SK-N-SH (cell line): ENCODE data around the gene ANKRD31. TPM values are rescaled to one million over a fixed set of nuclear protein-coding genes. Genes with fewer than 3 reads are reported as not detected.
"Not testable (repeated sequence)": the region's sequence is repeated elsewhere in the genome, so short reads cannot be mapped to it uniquely, and the experiment has no call there.

Experiments
- CTCF ChIA-PET: fragments of 300-600, 350-600 bp; formaldehyde crosslinking; extraction: SDS; loops from one replicate; lab custom pipeline; 2021; lab: Yijun Ruan, JAX
- POLR2A ChIA-PET: fragments of 350-600 bp; sonication (Branson Sonifier 250); formaldehyde crosslinking; extraction: SDS; loops from one replicate; lab custom pipeline; 2020; ENCODE audit warnings: antibody characterized with exemption, inconsistent platforms; lab: Yijun Ruan, JAX
- DNase-seq: peaks from one replicate; pipeline ENCODE4 v3.0.0; 2012
- H2AFZ ChIP-seq: fragments of 200-600 bp; sonication (generic); 2 replicates; pipeline ENCODE4 v1.8.1; 2016; ENCODE audit warnings: antibody characterized with exemption, mild to moderate bottlenecking, low read depth
- H3F3A ChIP-seq: fragments of 200-600 bp; sonication (generic); replicated peaks from 2 replicates; pipeline ENCODE3; 2016; ENCODE audit warnings: antibody characterized with exemption, mild to moderate bottlenecking; ENCODE audit not compliant: insufficient read depth
- H3K27ac ChIP-seq, 2 experiments: fragments of 200-500 bp in 1 of 2; fragments of 200-600 bp in 1 of 2; sonication (Bioruptor generic) in 1 of 2; sonication (generic), shearing (Covaris generic) in 1 of 2; 2 replicates each; pipeline versions ENCODE4 v1.5.1 to v1.6.1; 2014 to 2016; ENCODE audit warnings: low read depth in 2 of 2, inconsistent platforms in 1 of 2, low read length in 1 of 2, mild to moderate bottlenecking in 1 of 2, mixed read lengths in 1 of 2
- H3K27me3 ChIP-seq: fragments of 200-600 bp; sonication (generic), shearing (Covaris generic); 2 replicates; pipeline ENCODE4 v1.6.1; 2016; ENCODE audit warnings: mixed run types; ENCODE audit not compliant: insufficient read depth
- H3K36me3 ChIP-seq, 2 experiments: fragments of 200-500 bp in 1 of 2; fragments of 200-600 bp in 1 of 2; sonication (Bioruptor generic) in 1 of 2; sonication (generic) in 1 of 2; replicated peaks in 1 of 2; 2 replicates each; pipeline versions ENCODE3 to v1.5.1; 2014 to 2016; ENCODE audit warnings: low read length in 1 of 2, mild to moderate bottlenecking in 1 of 2; ENCODE audit not compliant: insufficient read depth in 2 of 2, control insufficient read depth in 1 of 2
- H3K4me1 ChIP-seq, 2 experiments: fragments of 200-500 bp in 1 of 2; fragments of 200-600 bp in 1 of 2; sonication (Bioruptor generic) in 1 of 2; sonication (generic), shearing (Covaris generic) in 1 of 2; 2 replicates each; pipeline versions ENCODE4 v1.5.1 to v1.6.1; 2014 to 2016; ENCODE audit warnings: low read depth in 1 of 2, low read length in 1 of 2, mixed run types in 1 of 2; ENCODE audit not compliant: insufficient read depth in 2 of 2, control insufficient read depth in 1 of 2
- H3K4me2 ChIP-seq: fragments of 200-600 bp; sonication (generic), shearing (Covaris generic); 2 replicates; pipeline ENCODE4 v1.6.1; 2017; ENCODE audit warnings: mixed run types
- H3K4me3 ChIP-seq, 2 experiments: fragments of 200-500 bp in 1 of 2; fragments of 200-600 bp in 1 of 2; sonication (Bioruptor generic) in 1 of 2; sonication (generic), shearing (Covaris generic) in 1 of 2; 2 replicates each; pipeline versions ENCODE4 v1.5.1 to v1.8.1; 2014 to 2016; ENCODE audit warnings: low read depth in 2 of 2, inconsistent platforms in 1 of 2, low read length in 1 of 2, mild to moderate bottlenecking in 1 of 2, mixed read lengths in 1 of 2, moderate library complexity in 1 of 2
- H3K79me2 ChIP-seq: fragments of 200-600 bp; sonication (generic); 2 replicates; pipeline ENCODE4 v1.8.1; 2017; ENCODE audit warnings: mild to moderate bottlenecking; ENCODE audit not compliant: insufficient read depth
- H3K9ac ChIP-seq: fragments of 200-600 bp; sonication (generic); 2 replicates; pipeline ENCODE4 v1.6.1; 2017; ENCODE audit warnings: mixed run types
- H3K9me2 ChIP-seq: fragments of 200-600 bp; sonication (generic); 2 replicates; pipeline ENCODE4 v1.6.1; 2017; ENCODE audit warnings: mixed run types
- H3K9me3 ChIP-seq: fragments of 200-600 bp; sonication (generic); 2 replicates; pipeline ENCODE4 v1.6.1; 2017; ENCODE audit warnings: mixed run types, mild to moderate bottlenecking, moderate library complexity
- H4K20me1 ChIP-seq: fragments of 200-600 bp; sonication (generic); 2 replicates; pipeline ENCODE4 v1.6.1; 2017; ENCODE audit warnings: mild to moderate bottlenecking, mixed run types; ENCODE audit not compliant: insufficient read depth
- CHD2 ChIP-seq: fragments of 150-350 bp; IDR thresholded peaks from 2 replicates; pipeline ENCODE4 v1.6.1; 2018; ENCODE audit warnings: low read length; ENCODE audit not compliant: partially characterized antibody
- CTCF ChIP-seq: fragments of 200-600 bp; sonication (generic); IDR thresholded peaks from 2 replicates; pipeline ENCODE4 v1.6.1; 2017; ENCODE audit warnings: antibody characterized with exemption, mild to moderate bottlenecking, moderate library complexity
- EP300 ChIP-seq, 2 experiments: IDR thresholded peaks; 2 replicates each; pipeline versions ENCODE4 v1.4.0 to v1.6.1; 2012; ENCODE audit warnings: borderline replicate concordance in 1 of 2, low read depth in 1 of 2, low read length in 1 of 2
- MXI1 ChIP-seq: IDR thresholded peaks from 2 replicates; pipeline ENCODE4 v1.6.1; 2012; ENCODE audit warnings: mild to moderate bottlenecking, low read depth, low read length, improper control_type of control experiment
- NRF1 ChIP-seq: IDR thresholded peaks from 2 replicates; pipeline ENCODE4 v1.6.1; 2012; ENCODE audit warnings: low read depth, mild to moderate bottlenecking, low read length
- PBX3 ChIP-seq: IDR thresholded peaks from 2 replicates; pipeline ENCODE4; 2012
- RAD21 ChIP-seq: IDR thresholded peaks from 2 replicates; pipeline ENCODE4 v1.6.1; 2012; ENCODE audit warnings: mild to moderate bottlenecking, low read length
- RCOR1 ChIP-seq: fragments of 150-350 bp; IDR thresholded peaks from 2 replicates; pipeline ENCODE4 v1.6.1; 2017; ENCODE audit warnings: antibody characterized with exemption, low read length
- RXRA ChIP-seq: IDR thresholded peaks from 2 replicates; pipeline ENCODE4 v1.4.0; 2012; ENCODE audit warnings: low read depth, mild to moderate bottlenecking, borderline replicate concordance
- TCF12 ChIP-seq: IDR thresholded peaks from 2 replicates; pipeline ENCODE4 v1.4.0; 2012
- WGBS: methylation state at CpG from one replicate; pipeline ENCODE4 v1.1.6; 2017; ENCODE audit warnings: low lambda C conversion rate; 5-methylcytosine and 5-hydroxymethylcytosine counted together
- polyA plus RNA-seq, 3 experiments: library from polyadenylated mRNA; depleted of rRNA; stranded (reverse); fragments of >200 nt; gene quantifications; 2 replicates each; pipeline ENCODE4 v1.2.3, GENCODE V29; 2012

Gene ANKRD31
- polyA plus RNA-seq, 1 of the 3 experiments (the other 2 are of a cell fraction), result 0.05 TPM

GRCh38 chr5:75167345-75167744 is 69.3 kb downstream of the ANKRD31 start:
- TF ChIP-seq RXRA, result no peak
- peak; percentile 34; the same call in 1 of the 2 replicates for TF ChIP-seq CTCF
- ChIA-PET CTCF (interaction anchor here (1.1 kb wide), 1 partner anchor 16 kb away, joined by 3 read pairs; no protein-coding TSS in a partner anchor), POLR2A (no interaction called here)
- H4K20me1 ChIP-seq, result no peaks in the 10 kb centered on the region
- H3K79me2 ChIP-seq, result no peaks in the 10 kb centered on the region; the same call in 1 of the 2 replicates
- no peak overlapping the region for H3K9ac ChIP-seq
- H3K27ac ChIP-seq, result no peak overlapping the region
- peak; percentile 4 for DNase-seq
- no peaks in the 10 kb centered on the region for H3K4me1 ChIP-seq
- no peaks in the 10 kb centered on the region for H3K27me3 ChIP-seq
- H3K9me2 ChIP-seq, result no peaks in the 10 kb centered on the region
- no peaks in the 10 kb centered on the region for H3F3A ChIP-seq
- H3K4me2 ChIP-seq, result no peak overlapping the region
- H2AFZ ChIP-seq, result no peak overlapping the region
- H3K36me3 ChIP-seq, result no peaks in the 10 kb centered on the region
- no peak overlapping the region for H3K4me3 ChIP-seq
- no peaks in the 10 kb centered on the region for H3K9me3 ChIP-seq

- H3K79me2 ChIP-seq, H3K27me3 ChIP-seq, DNase-seq, H3K4me1 ChIP-seq, H3F3A ChIP-seq, H3K4me2 ChIP-seq, H3K9ac ChIP-seq, H3K9me3 ChIP-seq, POLR2A ChIA-PET, H3K27ac ChIP-seq, H3K36me3 ChIP-seq, H3K4me3 ChIP-seq, H2AFZ ChIP-seq, H3K9me2 ChIP-seq, CTCF ChIA-PET, H4K20me1 ChIP-seq: not testable (repeated sequence)
- 0% methylated on average over 1 of the region's 3 CpGs for WGBS
Observed at GRCh38 chr5:75161508-75161907, 75.2 kb downstream of the ANKRD31 start.

- H3K9me2 ChIP-seq, result no peaks in the 10 kb centered on the region
- no peak overlapping the region for H3K9ac ChIP-seq
- H3K4me2 ChIP-seq, result no peak overlapping the region
- POLR2A ChIA-PET, result no interaction called here
- no peak overlapping the region for H3K4me3 ChIP-seq
- no peaks in the 10 kb centered on the region for H4K20me1 ChIP-seq
- DNase-seq, result no peak
- H3K36me3 ChIP-seq, result no peaks in the 10 kb centered on the region
- CTCF ChIA-PET, result interaction anchor here (0.7 kb wide), 2 partner anchors 13 to 49 kb away, joined by 3 to 4 read pairs; no protein-coding TSS in a partner anchor
- no peaks in the 10 kb centered on the region for H3K27me3 ChIP-seq
- no peaks in the 10 kb centered on the region for H3K79me2 ChIP-seq
- no peak overlapping the region for H2AFZ ChIP-seq
- H3K9me3 ChIP-seq, result 0 out of 2 replicates have a peak, but pooled peaks cover 5% of the 10 kb centered on the region
- TF ChIP-seq RCOR1, result no peak
- TF ChIP-seq CTCF, result peak; percentile 21
- TF ChIP-seq TCF12, result no peak
- TF ChIP-seq RXRA, result no peak
- no peak for TF ChIP-seq CHD2
- no peak for TF ChIP-seq MXI1
- no peak for TF ChIP-seq NRF1
- TF ChIP-seq PBX3, result no peak
- TF ChIP-seq RAD21, result peak; percentile 45
- TF ChIP-seq EP300 (IDR thresholded peaks at IDR 0.05; ENCODE audit: borderline replicate concordance in 1 of 2, low read depth in 1 of 2, low read length in 1 of 2), result no peak
- no peak overlapping the region for H3K27ac ChIP-seq
- no peaks in the 10 kb centered on the region for H3F3A ChIP-seq
- H3K4me1 ChIP-seq, result no peaks in the 10 kb centered on the region
Observed at GRCh38 chr5:75156585-75156984, 80.1 kb downstream of the ANKRD31 start.
